Activated B cell treated with CpG ODN at 0.5 μM for 24 hours (primary cell): ENCODE results near the gene WDR53. TPM values are rescaled to one million over a fixed set of nuclear protein-coding genes. Genes with fewer than 3 reads are reported as not detected.

Source experiments
- ATAC-seq: fragments of 200-7000 bp; cut with Tn5 transposase; one replicate; pipeline ENCODE4 v1.10.0; 2021; ENCODE audit warnings: low read depth, mild to moderate bottlenecking, moderate library complexity
- CTCF ChIA-PET: fragments of 350-600 bp; sonication (Branson Sonifier 250); formaldehyde crosslinking; loops from one replicate; lab custom pipeline; 2021; ENCODE audit warnings: antibody characterized with exemption; lab: Charles Lee
- POLR2A ChIA-PET: fragments of 350-600 bp; sonication (Branson Sonifier 250); formaldehyde crosslinking; loops from one replicate; lab custom pipeline; 2021; ENCODE audit warnings: antibody characterized with exemption; lab: Charles Lee
- DNase-seq: peaks from one replicate; pipeline ENCODE4 v3.0.0; 2022
- H3K27ac Mint-ChIP-seq: one replicate; pipeline ENCODE4 v1.8.0; 2020; ENCODE audit warnings: mixed read lengths
- H3K27me3 Mint-ChIP-seq: one replicate; pipeline ENCODE4 v1.8.0; 2021; ENCODE audit warnings: mixed read lengths
- H3K36me3 Mint-ChIP-seq: one replicate; pipeline ENCODE4 v1.8.0; 2021; ENCODE audit warnings: low read depth, mixed read lengths
- H3K4me1 Mint-ChIP-seq: one replicate; pipeline ENCODE4 v1.8.0; 2021; ENCODE audit warnings: mixed read lengths
- H3K4me3 Mint-ChIP-seq: one replicate; pipeline ENCODE4 v1.8.0; 2020; ENCODE audit warnings: mild to moderate bottlenecking, mixed read lengths
- H3K9me3 Mint-ChIP-seq: one replicate; pipeline ENCODE4 v1.8.0; 2020; ENCODE audit warnings: mixed read lengths
- CTCF ChIP-seq: fragments of 200-600 bp; IDR thresholded peaks from one replicate; pipeline ENCODE4 v1.8.0; 2022; ENCODE audit warnings: antibody characterized with exemption, mild to moderate bottlenecking
- intact Hi-C: fragments of 100-400 bp; cut with micrococcal nuclease; formaldehyde crosslinking; loops from one replicate; pipeline ENCODE4 v1.15.1; 2024
- total RNA-seq: library from RNA; stranded (reverse); gene quantifications from 2 replicates; pipeline ENCODE4 v1.2.3, GENCODE V29; 2022

WDR53 gene
- total RNA-seq, 1 donor from 2014 or later = 14.3 TPM

GRCh38 chr3:196533260-196533681 lies 35.1 kb downstream of the WDR53 start:
- Mint-ChIP-seq H3K4me3 (no peak overlapping the region), H3K27me3 (no peaks in the 10 kb centered on the region), H3K27ac (no peak overlapping the region), H3K9me3 (no peaks in the 10 kb centered on the region), H3K36me3 (no peaks in the 10 kb centered on the region), H3K4me1 (peaks cover 4% of the 10 kb centered on the region)
- ATAC-seq (no peak), DNase-seq (no peak)
- ChIA-PET CTCF (no interaction called here), POLR2A (no interaction called here)
- intact Hi-C loops = no loop called here
- no peak for TF ChIP-seq CTCF

GRCh38 chr3:196531418-196531817 lies 36.9 kb downstream of the WDR53 start:
- no peaks in the 10 kb centered on the region for H3K27me3 Mint-ChIP-seq
- ChIA-PET CTCF (no interaction called here), POLR2A (no interaction called here)
- H3K4me3 Mint-ChIP-seq = no peak overlapping the region
- no peaks in the 10 kb centered on the region for H3K36me3 Mint-ChIP-seq
- peaks cover 9% of the 10 kb centered on the region for H3K4me1 Mint-ChIP-seq
- no peak for TF ChIP-seq CTCF
- ATAC-seq (no peak), DNase-seq (no peak)
- no peak overlapping the region for H3K27ac Mint-ChIP-seq
- H3K9me3 Mint-ChIP-seq = no peaks in the 10 kb centered on the region
- intact Hi-C loops = no loop called here

- peak; percentile 97 for ATAC-seq
- Mint-ChIP-seq H3K4me1 (peaks cover 9% of the 10 kb centered on the region), H3K27me3 (no peaks in the 10 kb centered on the region), H3K9me3 (no peaks in the 10 kb centered on the region), H3K4me3 (peak overlapping the region; percentile 77), H3K36me3 (no peaks in the 10 kb centered on the region), H3K27ac (peak overlapping the region; percentile 68)
- intact Hi-C loops = loop anchor here (1.0 to 5.0 kb wide), 4 partner anchors 25 to 440 kb away; partner anchors contain the start of genes FBXO45, PIGZ, RNF168 and WDR53
- CTCF ChIA-PET = interaction anchor here (0.6 to 1.8 kb wide), 14 partner anchors 10 to 441 kb away, joined by 3 to 12 read pairs (median 4); partner anchors contain the start of genes FBXO45, NCBP2, RNF168 and WDR53
- TF ChIP-seq CTCF = no peak
- POLR2A ChIA-PET = interaction anchor here (0.6 to 2.1 kb wide), 15 partner anchors 21 to 414 kb away, joined by 3 to 14 read pairs (median 4); partner anchors contain the start of genes FBXO45, NCBP2, NRROS and PAK2
- peak; percentile 92 for DNase-seq
These were observed 39.6 kb downstream of the WDR53 start for GRCh38 chr3:196528639-196529233.

- Mint-ChIP-seq H3K4me3 (no peak overlapping the region), H3K36me3 (peaks cover 5% of the 10 kb centered on the region), H3K27me3 (no peaks in the 10 kb centered on the region), H3K4me1 (peaks cover 9% of the 10 kb centered on the region), H3K9me3 (peaks cover 17% of the 10 kb centered on the region), H3K27ac (no peak overlapping the region)
- no peak for ATAC-seq
- TF ChIP-seq CTCF = no peak
- no peak for DNase-seq
- CTCF ChIA-PET = no interaction called here
- POLR2A ChIA-PET = no interaction called here
- intact Hi-C loops = loop anchor here (5.0 kb wide), 1 partner anchor 162 kb away; no protein-coding TSS in a partner anchor
These were observed 43.2 kb downstream of the WDR53 start for GRCh38 chr3:196525141-196525540.

- ATAC-seq = no peak
- H3K27ac Mint-ChIP-seq = no peak overlapping the region
- H3K4me3 Mint-ChIP-seq = no peak overlapping the region
- ChIA-PET POLR2A (no interaction called here), CTCF (no interaction called here)
- DNase-seq = no peak
- H3K9me3 Mint-ChIP-seq = peaks cover 21% of the 10 kb centered on the region
- peaks cover 9% of the 10 kb centered on the region for H3K4me1 Mint-ChIP-seq
- no peaks in the 10 kb centered on the region for H3K27me3 Mint-ChIP-seq
- intact Hi-C loops = no loop called here
- H3K36me3 Mint-ChIP-seq = peaks cover 6% of the 10 kb centered on the region
- TF ChIP-seq CTCF = no peak
These were observed 43.8 kb downstream of the WDR53 start for GRCh38 chr3:196524527-196524926.
